ENCODE measurements around the gene DMAC1.

DMAC1 gene

DNA sequence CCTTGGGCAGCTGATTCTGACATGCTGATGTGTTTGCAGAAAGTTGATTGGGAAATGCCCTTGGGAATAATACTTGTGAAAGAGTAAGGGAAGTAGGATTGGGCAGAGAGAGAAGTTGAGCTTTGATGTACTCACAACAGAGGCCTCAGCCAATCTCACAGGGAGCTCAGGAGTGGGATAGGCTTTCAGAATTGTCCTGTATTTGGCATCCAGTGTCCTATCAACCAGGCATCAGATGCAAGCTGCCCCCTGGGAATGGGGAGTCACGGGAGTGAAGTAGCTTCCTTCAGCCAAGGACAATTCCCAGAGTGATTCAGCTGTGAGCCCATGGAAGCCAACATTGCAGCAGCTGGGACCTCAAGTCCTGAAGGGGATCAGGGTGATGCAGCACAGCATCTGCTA lies 39.6 kb downstream of the DMAC1 start:
- H3K9ac ChIP-seq (ENCODE audit: low read length in 5 of 5) = no peak overlapping the region
- H3K9me3 ChIP-seq (ENCODE audit: control insufficient read depth in 5 of 5, low read length in 5 of 5) = peaks cover 2 to 9% (median 8%) of the 10 kb centered on the region in 5 donors
- H3K27me3 ChIP-seq (ENCODE audit: control insufficient read depth in 5 of 5, insufficient read depth in 4 of 5, low read length in 5 of 5) = no peaks in the 10 kb centered on the region
- no peak overlapping the region for H3K4me3 ChIP-seq (ENCODE audit: low read depth in 1 of 5, low read length in 5 of 5)
- no peaks in the 10 kb centered on the region for H3K36me3 ChIP-seq (ENCODE audit: control insufficient read depth in 5 of 5, insufficient read depth in 5 of 5, low read length in 5 of 5)
- H3K27ac ChIP-seq (ENCODE audit: low read depth, low read length) = no peak overlapping the region
- H3K4me1 ChIP-seq (ENCODE audit: control insufficient read depth in 5 of 5, insufficient read depth in 5 of 5, low read length in 5 of 5) = peaks cover 0 to 6% (median 4%) of the 10 kb centered on the region in 5 donors

DNA sequence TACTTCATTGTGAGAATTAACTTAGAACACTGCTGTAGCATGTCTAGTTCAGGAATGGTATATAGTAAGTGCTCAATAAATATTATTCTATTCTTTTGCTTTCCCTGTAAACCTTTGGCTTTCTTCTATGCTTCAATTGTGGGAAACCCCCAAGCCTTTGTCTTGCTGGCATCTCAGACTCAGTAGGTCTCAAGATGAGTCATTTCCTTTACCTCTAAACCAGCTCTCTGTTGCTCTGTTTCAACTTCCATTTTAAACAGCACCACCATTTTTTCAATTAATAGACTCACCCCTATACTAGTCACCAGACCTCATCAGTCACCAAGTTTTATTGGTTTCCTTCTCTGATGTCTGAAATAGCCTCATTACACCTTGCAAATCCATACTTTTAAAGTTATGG lies 43.5 kb downstream of the DMAC1 start:
- no peak overlapping the region for H3K4me3 ChIP-seq (ENCODE audit: low read depth in 1 of 5, low read length in 5 of 5)
- H3K27ac ChIP-seq (ENCODE audit: low read depth, low read length) = no peak overlapping the region
- H3K27me3 ChIP-seq (ENCODE audit: control insufficient read depth in 5 of 5, insufficient read depth in 4 of 5, low read length in 5 of 5) = no peaks in the 10 kb centered on the region
- no peak overlapping the region for H3K9ac ChIP-seq (ENCODE audit: low read length in 5 of 5)
- H3K36me3 ChIP-seq (ENCODE audit: control insufficient read depth in 5 of 5, insufficient read depth in 5 of 5, low read length in 5 of 5) = no peaks in the 10 kb centered on the region
- peaks cover 0 to 6% (median 4%) of the 10 kb centered on the region in 5 donors for H3K4me1 ChIP-seq (ENCODE audit: control insufficient read depth in 5 of 5, insufficient read depth in 5 of 5, low read length in 5 of 5)
- no peaks in the 10 kb centered on the region for H3K9me3 ChIP-seq (ENCODE audit: control insufficient read depth in 5 of 5, low read length in 5 of 5)

DNA sequence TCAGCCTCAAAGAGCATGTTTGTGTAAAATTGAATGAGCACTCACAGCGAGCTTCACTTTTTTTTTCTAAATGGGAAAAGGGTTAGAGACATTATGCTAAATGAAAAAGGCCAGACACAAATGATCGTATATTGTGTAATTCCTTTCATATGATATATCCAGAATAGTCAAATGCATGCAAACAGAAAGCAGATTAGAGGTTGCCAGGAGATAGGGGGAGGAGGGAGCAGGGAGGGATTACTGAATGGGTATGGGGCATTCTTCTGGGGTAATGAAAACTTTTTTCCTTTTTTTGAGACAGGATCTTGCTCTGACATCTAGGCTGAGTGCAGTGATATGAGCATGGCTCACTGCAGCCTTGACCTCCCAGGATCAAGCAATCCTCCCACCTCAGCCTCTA lies 47.1 kb downstream of the DMAC1 start:
- no peak overlapping the region for H3K4me3 ChIP-seq (ENCODE audit: low read depth in 1 of 5, low read length in 5 of 5)
- H3K27ac ChIP-seq (ENCODE audit: low read depth, low read length) = no peak overlapping the region
- H3K4me1 ChIP-seq (ENCODE audit: control insufficient read depth in 5 of 5, insufficient read depth in 5 of 5, low read length in 5 of 5) = no peaks in the 10 kb centered on the region
- no peaks in the 10 kb centered on the region for H3K36me3 ChIP-seq (ENCODE audit: control insufficient read depth in 5 of 5, insufficient read depth in 5 of 5, low read length in 5 of 5)
- H3K9me3 ChIP-seq (ENCODE audit: control insufficient read depth in 5 of 5, low read length in 5 of 5) = no peaks in the 10 kb centered on the region
- no peaks in the 10 kb centered on the region for H3K27me3 ChIP-seq (ENCODE audit: control insufficient read depth in 5 of 5, insufficient read depth in 4 of 5, low read length in 5 of 5)
- no peak overlapping the region for H3K9ac ChIP-seq (ENCODE audit: low read length in 5 of 5)
